Mononuclear cell (primary cell): ENCODE measurements around the gene ZNF280A. TPM values are rescaled to one million over a fixed set of nuclear protein-coding genes. Genes with fewer than 3 reads are reported as not detected.
"Not testable (repeated sequence)": the region's sequence is repeated elsewhere in the genome, so short reads cannot be mapped to it uniquely, and the experiment has no call there.

Source experiments
- H3K27me3 ChIP-seq: 2 replicates; pipeline ENCODE4 v1.6.0; 2011; ENCODE audit warnings: low read length, control low read depth; ENCODE audit not compliant: insufficient read depth
- H3K4me1 ChIP-seq: 2 replicates; pipeline ENCODE4 v1.5.1; 2011; ENCODE audit warnings: mild to moderate bottlenecking, low read length, control low read depth; ENCODE audit not compliant: insufficient read depth
- H3K4me3 ChIP-seq: 2 replicates; pipeline ENCODE4 v1.5.1; 2011; ENCODE audit warnings: mild to moderate bottlenecking, low read length, moderate library complexity
- H3K9me3 ChIP-seq: 2 replicates; pipeline ENCODE4 v1.5.1; 2011; ENCODE audit warnings: low read depth, mild to moderate bottlenecking, control low read depth, low read length
- total RNA-seq: library from RNA; depleted of rRNA; stranded (reverse); fragments of >200 nt; gene quantifications from one replicate; pipeline ENCODE4 v1.2.3, GENCODE V29; 2012

Gene ZNF280A
- total RNA-seq, 1 donor = 0.10 TPM

DNA sequence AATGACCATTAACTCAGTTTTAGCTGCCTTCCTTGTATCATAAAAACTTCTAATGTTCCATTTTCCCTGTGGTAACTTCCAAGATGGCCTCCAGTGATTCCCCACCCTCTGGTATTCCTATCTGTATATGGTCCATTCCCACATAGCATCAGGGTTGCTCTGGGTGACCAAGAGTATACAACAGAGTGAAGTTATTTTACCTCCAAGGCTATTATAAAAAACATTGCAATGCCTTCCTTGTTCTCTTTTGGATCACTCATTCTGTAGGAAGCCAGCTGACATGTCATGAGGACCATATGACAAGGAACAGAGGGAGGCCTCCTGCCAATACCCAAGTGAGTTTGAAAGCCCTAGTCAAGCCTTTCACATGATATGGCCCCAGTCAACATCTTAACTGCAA lies 41.6 kb downstream of the ZNF280A start:
- no peak overlapping the region for H3K4me3 ChIP-seq
- no peaks in the 10 kb centered on the region for H3K27me3 ChIP-seq
- H3K9me3 ChIP-seq = no peaks in the 10 kb centered on the region
- no peaks in the 10 kb centered on the region for H3K4me1 ChIP-seq

DNA sequence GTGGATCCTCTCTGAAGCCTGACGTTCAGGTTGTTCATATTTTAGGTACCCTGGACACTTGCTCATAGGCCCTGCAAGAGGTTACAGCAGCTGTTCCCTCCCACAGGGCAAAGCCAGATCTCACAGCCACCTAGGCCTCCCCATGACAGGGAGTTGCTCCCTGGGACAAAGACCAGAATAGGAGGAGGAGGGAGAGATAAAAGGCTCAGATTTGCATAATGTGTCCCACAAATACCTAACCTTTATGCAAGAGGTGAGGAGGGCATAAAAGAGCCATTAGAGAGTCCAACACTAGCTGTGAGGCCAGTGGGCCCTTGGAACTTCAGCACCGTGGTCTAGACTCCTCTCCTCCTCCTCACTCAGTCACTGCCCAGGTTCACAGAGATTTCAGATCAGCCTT lies 45.3 kb downstream of the ZNF280A start:
- Histone ChIP-seq H3K4me1 (no peaks in the 10 kb centered on the region), H3K4me3 (no peak overlapping the region)

DNA sequence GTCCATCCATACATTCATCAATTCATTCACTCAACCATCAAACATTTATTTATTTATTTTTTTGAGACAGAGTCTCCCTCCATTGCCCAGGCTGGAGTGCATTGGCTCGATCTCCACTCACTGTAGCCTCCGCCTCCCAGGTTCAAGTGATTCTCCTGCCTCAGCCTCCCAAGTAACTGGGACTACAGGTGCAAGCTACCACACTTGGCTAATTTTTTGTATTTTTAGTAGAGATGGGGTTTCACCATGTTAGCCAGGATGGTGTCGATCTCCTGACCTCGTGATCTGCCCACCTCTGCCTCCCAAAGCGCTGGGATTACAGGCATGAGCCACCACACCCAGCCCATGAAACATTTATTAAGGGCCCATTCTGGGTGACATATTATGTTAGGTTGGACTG lies 49.0 kb downstream of the ZNF280A start:
- not testable (repeated sequence) for H3K4me3 ChIP-seq, H3K27me3 ChIP-seq, H3K9me3 ChIP-seq, H3K4me1 ChIP-seq

More for the DNA sequence above, 45.3 kb downstream of the ZNF280A start:
- Histone ChIP-seq H3K27me3 (no peaks in the 10 kb centered on the region), H3K9me3 (no peaks in the 10 kb centered on the region)

DNA sequence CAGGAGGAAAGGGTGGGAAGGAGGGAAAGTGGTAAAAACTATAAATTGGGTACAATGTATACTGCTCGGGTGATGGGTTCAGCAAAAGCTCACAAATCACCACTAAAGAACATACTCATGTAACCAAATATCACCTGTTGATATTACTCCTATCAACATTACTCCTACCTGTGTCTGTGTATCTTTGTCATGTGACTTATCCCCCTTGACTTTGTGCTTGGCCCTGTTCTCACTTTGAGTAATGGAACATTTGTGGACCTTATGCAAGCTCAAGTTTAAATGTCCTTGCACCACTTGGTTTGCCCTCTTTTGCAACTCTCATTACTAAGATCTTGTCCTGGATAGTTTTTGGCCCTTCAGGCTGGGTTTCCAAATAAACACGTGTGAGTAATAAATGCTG lies 50.5 kb downstream of the ZNF280A start:
- H3K9me3 ChIP-seq = no peaks in the 10 kb centered on the region
- H3K4me3 ChIP-seq = no peak overlapping the region
- no peaks in the 10 kb centered on the region for H3K4me1 ChIP-seq
- H3K27me3 ChIP-seq = no peaks in the 10 kb centered on the region

DNA sequence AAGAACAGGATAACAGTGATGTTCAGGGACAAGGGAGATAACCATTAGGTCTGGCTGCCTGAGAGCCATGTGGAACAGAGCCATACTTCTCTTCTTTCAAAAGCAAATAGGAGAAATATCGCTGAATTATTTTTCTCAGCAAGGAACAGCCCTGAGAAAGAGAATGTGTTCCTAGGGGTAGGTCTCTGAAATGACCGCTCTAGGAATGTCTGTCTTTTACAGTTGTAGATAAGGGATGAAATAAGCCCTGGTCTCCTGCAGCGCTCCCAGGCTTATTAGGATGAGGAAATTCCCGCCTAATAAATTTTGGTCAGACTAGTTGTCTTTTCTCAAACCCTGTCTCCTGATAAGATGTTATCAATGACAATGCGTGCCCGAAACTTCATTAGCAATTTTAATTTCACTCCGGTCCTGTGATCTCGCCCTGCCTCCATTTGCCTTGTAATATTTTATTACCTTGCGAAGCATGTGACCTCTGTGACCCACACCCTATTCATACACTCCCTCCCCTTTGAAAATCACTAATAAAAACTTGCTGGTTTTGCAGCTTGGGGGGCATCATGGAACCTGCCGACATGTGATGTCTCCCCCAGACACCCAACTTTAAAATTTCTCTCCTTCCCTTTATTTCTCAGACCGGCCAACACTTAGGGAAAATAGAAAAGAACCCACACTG lies 51.1 kb downstream of the ZNF280A start:
- H3K4me1 ChIP-seq = not testable (repeated sequence)

DNA sequence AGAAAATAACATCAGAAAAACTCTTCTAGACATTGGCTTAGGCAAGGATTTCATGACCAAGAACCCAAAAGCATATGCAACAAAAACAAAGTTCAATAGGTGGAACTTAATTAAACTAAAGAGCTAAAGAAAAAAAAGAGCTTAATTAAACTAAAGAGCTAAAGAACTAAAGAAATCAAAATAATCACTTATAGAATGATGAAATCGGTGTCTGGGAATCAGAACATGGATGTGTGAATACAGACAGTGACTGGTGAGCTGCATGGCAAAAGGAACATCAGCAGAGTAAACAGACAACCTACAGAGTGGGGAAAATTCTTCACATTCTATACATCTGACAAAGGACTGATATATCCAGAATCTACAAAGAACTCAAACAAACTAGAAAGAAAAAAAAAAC lies 53.0 kb downstream of the ZNF280A start:
- H3K4me3 ChIP-seq = no peak overlapping the region
- no peaks in the 10 kb centered on the region for H3K4me1 ChIP-seq
- H3K9me3 ChIP-seq = no peaks in the 10 kb centered on the region
- H3K27me3 ChIP-seq = peaks cover 9% of the 10 kb centered on the region

More for the DNA sequence above, 51.1 kb downstream of the ZNF280A start:
- H3K9me3 ChIP-seq, H3K4me3 ChIP-seq, H3K27me3 ChIP-seq: not testable (repeated sequence)

DNA sequence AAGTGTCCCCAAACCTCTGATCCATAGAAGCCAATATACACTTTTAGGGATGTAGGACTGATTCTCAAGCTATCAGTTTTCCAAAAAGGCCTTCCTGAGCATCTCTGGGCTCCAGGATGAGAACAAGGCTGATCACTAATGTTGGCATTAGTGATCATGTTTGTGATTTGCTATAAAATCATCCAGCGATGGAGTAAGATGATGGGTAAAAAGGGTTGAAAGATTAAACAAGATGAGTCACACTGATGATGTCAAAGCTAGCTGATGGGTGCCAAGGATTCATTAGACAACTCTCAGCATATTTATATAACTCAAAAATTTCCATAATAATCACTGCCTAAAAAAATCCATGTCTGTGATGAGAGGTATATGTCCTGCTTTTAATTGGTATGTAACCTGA lies 54.3 kb downstream of the ZNF280A start:
- no peak overlapping the region for H3K4me3 ChIP-seq
- peaks cover 9% of the 10 kb centered on the region for H3K27me3 ChIP-seq
- no peaks in the 10 kb centered on the region for H3K4me1 ChIP-seq
- no peaks in the 10 kb centered on the region for H3K9me3 ChIP-seq

DNA sequence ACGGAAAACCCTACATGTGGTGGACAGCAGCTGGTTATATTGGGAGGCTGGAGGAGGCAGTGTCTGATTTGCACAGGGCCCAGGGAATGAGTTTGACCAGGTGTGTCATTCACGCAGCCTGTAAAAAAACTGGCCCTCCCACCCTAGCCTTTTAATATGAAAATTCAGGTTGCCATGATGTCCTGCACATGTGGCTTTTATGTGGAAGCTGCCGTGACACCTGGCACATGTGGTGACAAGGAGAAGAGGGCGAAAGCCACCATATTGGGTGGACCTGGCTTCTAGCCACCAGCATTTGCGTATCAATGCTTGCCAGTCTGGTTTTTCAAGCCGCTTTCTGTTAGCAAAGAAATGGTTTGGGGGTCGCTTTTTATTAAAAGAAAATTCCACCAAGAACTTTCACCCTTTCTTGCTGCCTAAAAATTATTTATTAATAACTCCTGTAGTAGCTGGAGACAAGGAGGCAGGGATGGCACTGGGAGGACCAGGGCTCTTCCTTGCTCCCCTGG lies 54.9 kb downstream of the ZNF280A start:
- Histone ChIP-seq H3K27me3 (peaks cover 9% of the 10 kb centered on the region), H3K4me1 (no peaks in the 10 kb centered on the region), H3K9me3 (peaks cover 6% of the 10 kb centered on the region)

DNA sequence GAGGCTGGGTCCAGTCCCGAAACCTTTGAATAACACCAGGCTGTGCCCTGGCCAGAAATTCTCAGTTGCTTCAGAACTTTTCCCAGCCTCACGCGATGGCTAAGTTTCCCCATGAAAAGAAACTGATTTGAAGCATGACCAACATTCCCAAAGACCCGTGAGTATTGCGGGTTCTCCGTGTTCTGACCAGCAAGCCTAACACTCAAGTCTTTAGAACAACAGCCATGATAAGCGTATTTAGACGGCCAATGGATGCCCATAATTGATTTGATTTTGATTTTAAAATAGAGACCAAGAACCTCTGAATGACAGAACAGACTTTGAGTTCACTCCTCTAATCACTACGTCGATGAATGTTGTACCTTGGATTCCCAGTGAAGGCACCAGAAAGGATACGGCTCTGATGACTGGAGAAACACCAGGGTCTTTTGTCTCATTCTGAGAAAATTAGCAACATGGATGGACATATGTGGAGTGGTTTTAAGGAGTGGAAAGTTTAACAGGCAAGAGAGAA lies 55.5 kb downstream of the ZNF280A start:
- Histone ChIP-seq H3K9me3 (peaks cover 11% of the 10 kb centered on the region), H3K4me1 (no peaks in the 10 kb centered on the region), H3K27me3 (peaks cover 9% of the 10 kb centered on the region), H3K4me3 (no peak overlapping the region)

More for the DNA sequence above, 54.9 kb downstream of the ZNF280A start:
- no peak overlapping the region for H3K4me3 ChIP-seq

DNA sequence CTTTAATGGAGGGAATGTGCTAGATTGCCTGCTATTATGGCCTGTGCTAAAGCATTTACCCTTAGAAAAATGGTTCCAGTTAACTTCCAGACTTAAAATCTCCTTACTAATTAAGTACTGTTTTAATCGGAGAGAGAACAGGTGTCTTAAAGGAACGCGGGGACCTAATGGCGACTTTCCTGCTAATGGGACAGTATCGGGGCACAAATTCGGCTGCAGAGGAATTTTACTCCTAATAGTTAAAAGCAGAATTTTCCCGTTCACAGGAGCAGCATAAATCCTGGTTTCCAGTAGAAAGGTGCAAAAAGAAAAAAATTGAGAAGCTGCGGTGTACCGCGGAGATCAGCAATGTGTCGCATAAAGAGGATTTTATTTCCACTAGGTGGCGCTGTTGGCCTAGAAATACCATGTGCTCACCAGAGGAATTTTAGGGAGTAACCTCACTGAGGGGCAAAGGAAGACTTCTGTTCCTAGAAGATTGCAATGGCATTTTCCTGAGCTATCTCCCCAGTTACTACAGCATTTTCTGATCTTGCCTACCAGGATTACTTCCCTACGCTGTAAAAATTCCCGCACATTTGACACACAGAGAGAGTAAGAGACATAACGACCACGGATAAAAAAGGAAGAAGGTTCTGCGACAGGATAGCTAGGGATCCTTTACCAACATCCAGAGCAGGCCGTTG lies 56.1 kb downstream of the ZNF280A start:
- peaks cover 17% of the 10 kb centered on the region for H3K9me3 ChIP-seq
- peaks cover 9% of the 10 kb centered on the region for H3K27me3 ChIP-seq
- H3K4me3 ChIP-seq = no peak overlapping the region
- no peaks in the 10 kb centered on the region for H3K4me1 ChIP-seq

Other genes with a start within 250 kb of the ZNF280A start
- 1.2 TPM for gene ZNF280B, start 11.5 kb downstream of the ZNF280A start, total RNA-seq
- gene PRAME, start 39.0 kb upstream of the ZNF280A start, total RNA-seq = not detected
- gene GGTLC2, start 124.3 kb upstream of the ZNF280A start, total RNA-seq = not detected